ENCODE data around the gene PEF1.

Gene PEF1

GRCh38 chr1:31581821-31582810 is 62.6 kb downstream of the PEF1 start:
- DNase-seq: no peak

- DNase-seq: no peak
These were observed 63.6 kb downstream of the PEF1 start for GRCh38 chr1:31580891-31581603.

- no peak for DNase-seq
These were observed 64.2 kb downstream of the PEF1 start for GRCh38 chr1:31580513-31580870.

All from 8988T (cell line).